ENCODE measurements around the gene SLF2. TPM values are rescaled to one million over a fixed set of nuclear protein-coding genes. Genes with fewer than 3 reads are reported as not detected.

SLF2 gene
- total and polyA plus RNA-seq, 2 of the 13 experiments (the other 11 are each of a cell fraction or from before 2014, with no cell fraction given) = 12.2 to 48.1 TPM

GRCh38 chr10:100986952-100987684 is 74.4 kb downstream of the SLF2 start, which contains the start of the genes MRPL43 and TWNK (continued):
- peak; percentile 52; the same call in 1 of the 2 replicates for TF ChIP-seq GMEB1 (CRISPR knock-in tag; IDR thresholded peaks at IDR 0.05; ENCODE audit: borderline replicate concordance)
- TF ChIP-seq ZNF101 (CRISPR knock-in tag; IDR thresholded peaks at IDR 0.05; ENCODE audit: borderline replicate concordance, low read depth) = no peak
- no peak; the same call in 1 of the 2 replicates for TF ChIP-seq MIXL1 (CRISPR knock-in tag; IDR thresholded peaks at IDR 0.05)
- TF ChIP-seq FLYWCH1 (CRISPR knock-in tag; IDR thresholded peaks at IDR 0.05) = no peak
- TF ChIP-seq ZFP91 (CRISPR knock-in tag; IDR thresholded peaks at IDR 0.05; ENCODE audit: borderline replicate concordance) = peak; percentile 94
- TF ChIP-seq ZC3H4 (CRISPR knock-in tag; IDR thresholded peaks at IDR 0.05; ENCODE audit: borderline replicate concordance) = 0 out of 2 replicates have a peak, but pooled peaks have one; percentile 69
- no peak for TF ChIP-seq HHEX (CRISPR knock-in tag; IDR thresholded peaks at IDR 0.05)
- TF ChIP-seq ZNF772 (CRISPR knock-in tag; IDR thresholded peaks at IDR 0.05) = peak; percentile 67; the same call in 1 of the 2 replicates
- no peak for TF ChIP-seq TOE1 (CRISPR knock-in tag; IDR thresholded peaks at IDR 0.05)
- TF ChIP-seq HMGXB4 (CRISPR knock-in tag; IDR thresholded peaks at IDR 0.05; ENCODE audit: borderline replicate concordance in 1 of 2, low read depth in 1 of 2) = peak; percentile 49 to 53; a peak in 3 of 4 replicates
- peak; percentile 72 for TF ChIP-seq TARDBP (CRISPR knock-in tag; IDR thresholded peaks at IDR 0.05)
- peak; percentile 98 for TF ChIP-seq SAP130 (CRISPR knock-in tag; IDR thresholded peaks at IDR 0.05; ENCODE audit: low read depth)
- TF ChIP-seq PITX1 (CRISPR knock-in tag; IDR thresholded peaks at IDR 0.05) = peak; percentile 78
- TF ChIP-seq ZNF510 (CRISPR knock-in tag; IDR thresholded peaks at IDR 0.05; ENCODE audit: low read depth) = peak; percentile 77; the same call in 1 of the 2 replicates
- TF ChIP-seq BRD4 (CRISPR knock-in tag; IDR thresholded peaks at IDR 0.05) = peak; percentile 51; the same call in 1 of the 2 replicates
- peak; percentile 93 for TF ChIP-seq KAT8 (CRISPR knock-in tag; IDR thresholded peaks at IDR 0.05)
- TF ChIP-seq ARNTL (CRISPR knock-in tag; IDR thresholded peaks at IDR 0.05) = peak; percentile 76
- peak; percentile 97 for TF ChIP-seq FOXK1 (CRISPR knock-in tag; IDR thresholded peaks at IDR 0.05; ENCODE audit: borderline replicate concordance, low read depth)
- no peak for TF ChIP-seq BCL6 (CRISPR knock-in tag; IDR thresholded peaks at IDR 0.05)
- TF ChIP-seq ZNF296 (CRISPR knock-in tag; conservative IDR thresholded peaks at IDR 0.05) = 0 out of 2 replicates have a peak, but pooled peaks have one; percentile 31
- TF ChIP-seq SRSF4 (IDR thresholded peaks at IDR 0.05; ENCODE audit: low read depth, low read length, poor library complexity, severe bottlenecking) = no peak
- peak; percentile 86 for TF ChIP-seq YEATS2 (CRISPR knock-in tag; IDR thresholded peaks at IDR 0.05; ENCODE audit: borderline replicate concordance)
- no peak for TF ChIP-seq PLRG1 (conservative IDR thresholded peaks at IDR 0.05)
- peak; percentile 99 for TF ChIP-seq AGO1 (IDR thresholded peaks at IDR 0.05; ENCODE audit: low read depth, low read length, poor library complexity, severe bottlenecking)
- TF ChIP-seq MAFK (conservative IDR thresholded peaks at IDR 0.05 in 1 of 2, IDR thresholded peaks at IDR 0.05 in 1 of 2; ENCODE audit: low read length in 2 of 2) = no peak

Data from HepG2 (cell line).